OCI-LY7 (cell line): ENCODE results near the gene TMEM243. TPM values are rescaled to one million over a fixed set of nuclear protein-coding genes. Genes with fewer than 3 reads are reported as not detected.

Source experiments
- BruUV-seq: library from RNA; stranded (reverse); fragments of 400-500 nt; replicated peaks from 2 replicates; lab custom pipeline; 2021; lab: Mats Ljungman, UMichigan
- CTCF ChIA-PET: fragments of 300-600 bp; sonication (Branson Sonifier 250); formaldehyde crosslinking; loops from one replicate; lab custom pipeline; 2022; ENCODE audit warnings: antibody characterized with exemption; ENCODE audit not compliant: unreplicated experiment; lab: Charles Lee
- POLR2A ChIA-PET: fragments of 300-600 bp; sonication (Branson Sonifier 250); formaldehyde crosslinking; loops from one replicate; lab custom pipeline; 2022; ENCODE audit warnings: antibody characterized with exemption; lab: Charles Lee
- DNase-seq: peaks from one replicate; pipeline ENCODE4 v3.0.0-alpha.2; 2015; ENCODE audit warnings: low spot score
- H2AFZ ChIP-seq: fragments of 200-600 bp; sonication (generic), shearing (Covaris generic); 2 replicates; pipeline ENCODE4 v1.6.1; 2014; ENCODE audit warnings: mild to moderate bottlenecking, antibody characterized with exemption, low read length, moderate library complexity
- H3K27ac ChIP-seq: fragments of 200-600 bp; sonication (generic); 2 replicates; pipeline ENCODE4 v1.5.1; 2014; ENCODE audit warnings: mixed run types, low read depth, mild to moderate bottlenecking, moderate library complexity, low read length, inconsistent platforms; ENCODE audit not compliant: poor library complexity, severe bottlenecking
- H3K36me3 ChIP-seq: fragments of 200-600 bp; sonication (generic); 2 replicates; pipeline ENCODE4 v1.6.1; 2014; ENCODE audit warnings: mild to moderate bottlenecking, antibody characterized with exemption, low read length, moderate library complexity, mixed read lengths; ENCODE audit not compliant: insufficient read depth
- H3K4me1 ChIP-seq: fragments of 200-600 bp; sonication (generic); 2 replicates; pipeline ENCODE4 v1.5.1; 2014; ENCODE audit warnings: mild to moderate bottlenecking, low read length; ENCODE audit not compliant: insufficient read depth, poor library complexity, severe bottlenecking
- H3K4me2 ChIP-seq: fragments of 200-600 bp; sonication (generic); 2 replicates; pipeline ENCODE4 v1.6.1; 2014; ENCODE audit warnings: mild to moderate bottlenecking, low read length
- H3K4me3 ChIP-seq: fragments of 200-600 bp; sonication (generic); 2 replicates; pipeline ENCODE4 v1.5.1; 2014; ENCODE audit warnings: mild to moderate bottlenecking, low read depth, low read length; ENCODE audit not compliant: poor library complexity, severe bottlenecking
- H3K79me2 ChIP-seq: fragments of 200-600 bp; sonication (generic); 2 replicates; pipeline ENCODE4 v1.6.1; 2016; ENCODE audit warnings: low read depth, mild to moderate bottlenecking, low read length, moderate library complexity, mixed read lengths; ENCODE audit not compliant: insufficient read depth
- H3K9me2 ChIP-seq: fragments of 200-600 bp; sonication (generic); 2 replicates; pipeline ENCODE4 v1.6.1; 2016; ENCODE audit warnings: mild to moderate bottlenecking, low read length, mixed read lengths; ENCODE audit not compliant: insufficient read depth
- H3K9me3 ChIP-seq: fragments of 200-600 bp; sonication (generic); 2 replicates; pipeline ENCODE4 v1.6.1; 2014; ENCODE audit warnings: mild to moderate bottlenecking, mixed run types, low read length, mixed read lengths
- H4K20me1 ChIP-seq: fragments of 200-600 bp; sonication (generic); 2 replicates; pipeline ENCODE4 v1.6.1; 2014; ENCODE audit warnings: mild to moderate bottlenecking, antibody characterized with exemption, low read length, moderate library complexity, mixed read lengths; ENCODE audit not compliant: insufficient read depth
- CTCF ChIP-seq: fragments of 200-600 bp; sonication (generic); conservative IDR thresholded peaks from 2 replicates; pipeline ENCODE4 v1.5.1; 2014; ENCODE audit warnings: mild to moderate bottlenecking, antibody characterized with exemption, low read length, moderate library complexity, mixed read lengths
- EZH2phosphoT487 ChIP-seq: fragments of 200-600 bp; sonication (generic); IDR thresholded peaks from 2 replicates; pipeline ENCODE4 v1.6.1; 2018; ENCODE audit warnings: low read depth, borderline replicate concordance, mild to moderate bottlenecking, mixed run types, antibody characterized with exemption, low read length, moderate library complexity, mixed read lengths
- intact Hi-C: fragments of 100-400 bp; cut with micrococcal nuclease; formaldehyde crosslinking; loops from one replicate; pipeline ENCODE4 v1.10.0; 2022; ENCODE audit not compliant: unreplicated experiment
- total RNA-seq, 2 experiments: library from RNA; depleted of rRNA in 1 of 2; stranded (reverse); fragments of >200 nt in 1 of 2; shearing (Covaris generic) in 1 of 2; gene quantifications; 2 replicates each; pipeline ENCODE4 v1.2.3, GENCODE V29; 2014 to 2022

TMEM243 gene
- total RNA-seq, 2 experiments from 2014 or later = 88.7 to 126 TPM

DNA sequence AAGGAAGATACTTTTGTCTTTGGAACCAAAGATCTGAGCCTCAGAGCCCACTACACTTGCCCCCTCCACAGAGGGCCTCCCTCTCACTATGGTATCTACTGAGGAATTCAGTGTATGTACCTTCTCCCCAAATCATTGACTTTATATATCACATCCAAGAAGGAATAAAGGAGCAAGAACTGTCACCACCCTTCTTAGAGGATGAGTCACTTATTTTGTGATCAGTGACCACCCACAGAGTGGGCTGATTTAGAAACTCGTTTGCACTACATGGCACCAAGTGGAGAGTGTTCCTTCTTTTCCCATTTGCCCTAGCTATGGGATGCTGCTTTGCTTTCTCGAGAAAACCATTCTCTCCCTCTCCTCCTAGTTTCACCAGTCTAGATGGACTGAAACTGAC, 5.7 kb downstream of the TMEM243 start:
- Histone ChIP-seq H3K4me1 (peaks cover 63% of the 10 kb centered on the region), H4K20me1 (peaks cover 42% of the 10 kb centered on the region), H2AFZ (no peak overlapping the region), H3K4me2 (peak overlapping the region; percentile 88), H3K4me3 (peak overlapping the region; percentile 82), H3K9me2 (no peaks in the 10 kb centered on the region), H3K79me2 (peaks cover 93% of the 10 kb centered on the region), H3K36me3 (peaks cover 89% of the 10 kb centered on the region), H3K9me3 (peaks cover 9% of the 10 kb centered on the region; the same call in 1 of the 2 replicates), H3K27ac (peak overlapping the region; percentile 98)
- no TSS peak for BruUV-seq
- no peak for DNase-seq
- CTCF ChIA-PET = no interaction called here
- POLR2A ChIA-PET = interaction anchor here (0.6 to 5.1 kb wide), 12 partner anchors 9 to 1602 kb away, joined by 3 to 36 read pairs (median 4); partner anchors contain the start of gene DMTF1
- intact Hi-C loops = no loop called here
- no peak for TF ChIP-seq EZH2phosphoT487

GRCh38 chr7:87213252-87213651, 6.3 kb downstream of the TMEM243 start:
- H3K27ac ChIP-seq = peak overlapping the region; percentile 98
- intact Hi-C loops = no loop called here
- peaks cover 42% of the 10 kb centered on the region for H4K20me1 ChIP-seq
- no peaks in the 10 kb centered on the region for H3K9me2 ChIP-seq
- DNase-seq = no peak
- peaks cover 63% of the 10 kb centered on the region for H3K4me1 ChIP-seq
- H3K9me3 ChIP-seq = peaks cover 9% of the 10 kb centered on the region; the same call in 1 of the 2 replicates
- peaks cover 89% of the 10 kb centered on the region for H3K36me3 ChIP-seq
- ChIA-PET POLR2A (interaction anchor here (0.7 to 5.1 kb wide), 14 partner anchors 10 to 1602 kb away, joined by 3 to 36 read pairs (median 5); partner anchors contain the start of gene DMTF1), CTCF (no interaction called here)
- no TSS peak for BruUV-seq
- peak overlapping the region; percentile 82 for H3K4me3 ChIP-seq
- H2AFZ ChIP-seq = no peak overlapping the region
- peaks cover 93% of the 10 kb centered on the region for H3K79me2 ChIP-seq
- peak overlapping the region; percentile 88 for H3K4me2 ChIP-seq
- TF ChIP-seq EZH2phosphoT487 (no peak), CTCF (no peak)

DNA sequence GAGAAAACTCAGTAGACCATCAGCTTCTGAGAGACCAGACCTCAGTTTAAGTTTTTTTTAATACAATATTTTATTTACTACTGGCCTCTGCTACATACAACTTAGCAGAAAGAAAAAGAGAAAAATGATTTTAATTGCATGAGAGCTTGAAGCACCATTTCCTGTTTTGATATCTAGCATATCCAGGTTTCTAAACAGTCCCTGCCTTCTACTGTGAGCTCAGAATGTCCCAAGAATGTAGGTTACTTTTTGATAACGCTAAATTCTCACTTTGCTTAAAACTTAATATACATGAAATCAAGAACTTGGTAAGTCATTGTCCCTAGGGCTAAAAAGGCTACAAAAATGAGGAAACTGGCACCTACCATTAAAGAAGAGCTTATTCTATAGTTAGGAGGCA, 7.0 kb downstream of the TMEM243 start:
- Histone ChIP-seq H3K4me3 (peak overlapping the region; percentile 82), H3K9me3 (peaks cover 9% of the 10 kb centered on the region; the same call in 1 of the 2 replicates), H3K9me2 (no peaks in the 10 kb centered on the region), H3K27ac (peak overlapping the region; percentile 98), H4K20me1 (peaks cover 37% of the 10 kb centered on the region), H3K4me1 (peaks cover 59% of the 10 kb centered on the region), H3K36me3 (peaks cover 89% of the 10 kb centered on the region), H3K4me2 (peak overlapping the region; percentile 88), H3K79me2 (peaks cover 93% of the 10 kb centered on the region), H2AFZ (no peak overlapping the region)
- ChIA-PET CTCF (interaction anchor here (0.8 kb wide), 1 partner anchor 11 kb away, joined by 3 read pairs; no protein-coding TSS in a partner anchor), POLR2A (interaction anchor here (1.1 to 5.1 kb wide), 12 partner anchors 10 to 64 kb away, joined by 3 to 36 read pairs (median 6); partner anchors contain the start of gene DMTF1)
- BruUV-seq = no TSS peak
- intact Hi-C loops = no loop called here
- no peak for DNase-seq
- TF ChIP-seq EZH2phosphoT487 (no peak), CTCF (no peak)
